PC-3 (cell line): ENCODE results near the gene CD19. TPM values are rescaled to one million over a fixed set of nuclear protein-coding genes. Genes with fewer than 3 reads are reported as not detected.

Source experiments
- ATAC-seq: fragments of 200-7000 bp; cut with Tn5 transposase; 2 replicates; pipeline ENCODE4 v1.9.1; 2020; ENCODE audit warnings: mild to moderate bottlenecking, moderate library complexity
- BruUV-seq: library from RNA; stranded (reverse); fragments of 400-500 nt; replicated peaks from 2 replicates; lab custom pipeline; 2021; lab: Mats Ljungman, UMichigan
- CTCF ChIA-PET: fragments of 300-600 bp; sonication (Branson Sonifier 250); formaldehyde crosslinking; loops from one replicate; lab custom pipeline; 2022; ENCODE audit warnings: antibody characterized with exemption; lab: Charles Lee
- POLR2A ChIA-PET: fragments of 300-600 bp; sonication (Branson Sonifier 250); formaldehyde crosslinking; loops from one replicate; lab custom pipeline; 2022; ENCODE audit warnings: antibody characterized with exemption; ENCODE audit not compliant: unreplicated experiment; lab: Charles Lee
- DNase-seq: peaks from one replicate; pipeline ENCODE4 v3.0.0-alpha.2; 2015
- H2AFZ ChIP-seq: fragments of 300-600 bp; sonication (generic); 2 replicates; pipeline ENCODE4 v1.6.0; 2016; ENCODE audit warnings: antibody characterized with exemption, low read length
- H3F3A ChIP-seq: fragments of 300-600 bp; sonication (generic); one replicate; pipeline ENCODE4 v1.6.0; 2017; ENCODE audit warnings: antibody characterized with exemption, low read length, control low read depth, mild to moderate bottlenecking; ENCODE audit not compliant: unreplicated experiment
- H3K27ac ChIP-seq: fragments of 300-600 bp; sonication (generic); 2 replicates; pipeline ENCODE4 v1.5.1; 2016; ENCODE audit warnings: mild to moderate bottlenecking, low read length
- H3K27me3 ChIP-seq: fragments of 300-600 bp; sonication (generic); 2 replicates; pipeline ENCODE4 v1.6.1; 2016; ENCODE audit warnings: low read length, mixed read lengths
- H3K36me3 ChIP-seq: fragments of 300-600 bp; sonication (generic); 2 replicates; pipeline ENCODE4 v1.6.1; 2016; ENCODE audit warnings: low read depth, mixed run types, low read length, mixed read lengths
- H3K4me1 ChIP-seq: fragments of 300-600 bp; sonication (generic); 2 replicates; pipeline ENCODE4 v1.5.1; 2016; ENCODE audit warnings: low read length; ENCODE audit not compliant: insufficient read depth
- H3K4me2 ChIP-seq: fragments of 300-600 bp; sonication (generic); 2 replicates; pipeline ENCODE4 v1.6.0; 2016; ENCODE audit warnings: low read length
- H3K4me3 ChIP-seq: fragments of 300-600 bp; sonication (generic); 2 replicates; pipeline ENCODE4 v1.5.1; 2016; ENCODE audit warnings: mild to moderate bottlenecking, low read length, mixed read lengths
- H3K79me2 ChIP-seq: fragments of 300-600 bp; sonication (generic); 2 replicates; pipeline ENCODE4 v1.6.1; 2017; ENCODE audit warnings: low read length, mixed read lengths
- H3K9ac ChIP-seq: fragments of 300-600 bp; sonication (generic); 2 replicates; pipeline ENCODE4 v1.6.0; 2016; ENCODE audit warnings: mild to moderate bottlenecking, low read length
- H3K9me2 ChIP-seq: fragments of 300-600 bp; sonication (generic); replicated peaks from 2 replicates; pipeline ENCODE4 v1.6.1; 2016; ENCODE audit warnings: mixed run types, low read length, mixed read lengths
- H3K9me3 ChIP-seq: fragments of 300-600 bp; sonication (generic); 2 replicates; pipeline ENCODE4 v1.6.1; 2016; ENCODE audit warnings: low read length, mixed read lengths
- H4K20me1 ChIP-seq: fragments of 300-600 bp; sonication (generic); 2 replicates; pipeline ENCODE4 v1.6.1; 2016; ENCODE audit warnings: low read length, mixed read lengths
- CTCF ChIP-seq: fragments of 300-600 bp; sonication (generic); conservative IDR thresholded peaks from 2 replicates; pipeline ENCODE4 v1.5.1; 2017; ENCODE audit warnings: antibody characterized with exemption, low read depth, mild to moderate bottlenecking, low read length
- EZH2 ChIP-seq: fragments of 300-600 bp; sonication (generic); IDR thresholded peaks from one replicate; pipeline ENCODE4 v1.6.1; 2017; ENCODE audit warnings: antibody characterized with exemption, mild to moderate bottlenecking, low read length; ENCODE audit not compliant: unreplicated experiment
- EZH2phosphoT487 ChIP-seq: fragments of 300-600 bp; sonication (generic); IDR thresholded peaks from 2 replicates; pipeline ENCODE4 v1.6.1; 2018; ENCODE audit warnings: mild to moderate bottlenecking, antibody characterized with exemption, low read length, borderline replicate concordance
- intact Hi-C: fragments of 100-400 bp; cut with micrococcal nuclease; formaldehyde crosslinking; loops from 2 replicates; pipeline ENCODE4 v1.9.0; 2023
- total RNA-seq: library from RNA; depleted of rRNA; stranded (reverse); fragments of >200 nt; gene quantifications from 2 replicates; pipeline ENCODE4 v1.2.3, GENCODE V29; 2014

Gene CD19
- total RNA-seq, 1 experiment from 2014 or later: not detected

- peak overlapping the region; percentile 89 for H2AFZ ChIP-seq
- CTCF ChIA-PET: interaction anchor here (0.6 kb wide), 1 partner anchor 116 kb away, joined by 5 read pairs; no protein-coding TSS in a partner anchor
- H4K20me1 ChIP-seq: no peaks in the 10 kb centered on the region
- H3K4me1 ChIP-seq: no peaks in the 10 kb centered on the region; the same call in 1 of the 2 replicates
- POLR2A ChIA-PET: interaction anchor here (0.6 kb wide), 1 partner anchor 151 kb away, joined by 4 read pairs; the partner anchor contains the start of gene ATXN2L
- peak overlapping the region; percentile 96 for H3K4me3 ChIP-seq
- H3K27me3 ChIP-seq: no peaks in the 10 kb centered on the region
- H3F3A ChIP-seq: no peaks in the 10 kb centered on the region
- no peaks in the 10 kb centered on the region for H3K36me3 ChIP-seq
- H3K27ac ChIP-seq: peak overlapping the region; percentile 42
- H3K9me2 ChIP-seq: no peaks in the 10 kb centered on the region
- TF ChIP-seq CTCF (peak; percentile 70), EZH2 (no peak), EZH2phosphoT487 (no peak)
- H3K9me3 ChIP-seq: no peaks in the 10 kb centered on the region
- BruUV-seq: TSS peak; percentile 99
- DNase-seq: peak; percentile 65
- H3K79me2 ChIP-seq: peaks cover 9% of the 10 kb centered on the region
- peak overlapping the region; percentile 74 for H3K9ac ChIP-seq
- peak overlapping the region; percentile 83 for H3K4me2 ChIP-seq
- peak; percentile 58 for ATAC-seq
- intact Hi-C loops: no loop called here
Measured at GRCh38 chr16:28974007-28974436, 42.3 kb downstream of the CD19 start.

- DNase-seq (peak; percentile 89), ATAC-seq (peak; percentile 74)
- H3K27me3 ChIP-seq: no peaks in the 10 kb centered on the region
- peak within 1 kb of the TSS; percentile 96 for H3K4me3 ChIP-seq
- ChIA-PET POLR2A (interaction anchor here (0.6 kb wide), 1 partner anchor 152 kb away, joined by 4 read pairs; the partner anchor contains the start of gene ATXN2L), CTCF (no interaction called here)
- no peak for TF ChIP-seq CTCF
- TF ChIP-seq EZH2phosphoT487: no peak
- TF ChIP-seq EZH2: no peak
- H3K4me2 ChIP-seq: peak within 1 kb of the TSS; percentile 83
- H3K9ac ChIP-seq: peak within 1 kb of the TSS; percentile 74
- peak within 1 kb of the TSS; percentile 42 for H3K27ac ChIP-seq
- peaks cover 9% of the 10 kb centered on the region for H3K79me2 ChIP-seq
- peak within 1 kb of the TSS; percentile 89 for H2AFZ ChIP-seq
- no peaks in the 10 kb centered on the region for H4K20me1 ChIP-seq
- H3F3A ChIP-seq: no peaks in the 10 kb centered on the region
- H3K4me1 ChIP-seq: no peaks in the 10 kb centered on the region; the same call in 1 of the 2 replicates
- BruUV-seq: no TSS peak
- no peaks in the 10 kb centered on the region for H3K9me2 ChIP-seq
- intact Hi-C loops: no loop called here
- no peaks in the 10 kb centered on the region for H3K9me3 ChIP-seq
- H3K36me3 ChIP-seq: no peaks in the 10 kb centered on the region
Measured at GRCh38 chr16:28974437-28975157, 42.8 kb downstream of the CD19 start, which contains the start of gene SPNS1. Gene SPNS1 (plus strand): TSS chr16:28974778. CDS start chr16:28975152, 374 bp downstream.
